Muscle layer of colon (tissue), 2 donors: Measurements from ENCODE around the gene UQCRQ.

Experiments used
- H3K27ac ChIP-seq: one replicate; pipeline ENCODE4 v1.7.0; 2013; ENCODE audit warnings: low read depth, mild to moderate bottlenecking, low read length, moderate library complexity
- H3K27me3 ChIP-seq, 2 donors: one replicate each; pipeline ENCODE4 v1.7.0; 2013; ENCODE audit warnings: low read length in 2 of 2, mild to moderate bottlenecking in 2 of 2; ENCODE audit not compliant: insufficient read depth in 2 of 2, control insufficient read depth in 1 of 2
- H3K36me3 ChIP-seq: one replicate; pipeline ENCODE4 v1.7.0; 2013; ENCODE audit warnings: mild to moderate bottlenecking, low read length; ENCODE audit not compliant: insufficient read depth
- H3K4me1 ChIP-seq: one replicate; pipeline ENCODE4 v1.7.0; 2013; ENCODE audit warnings: mild to moderate bottlenecking, low read length; ENCODE audit not compliant: insufficient read depth
- H3K4me3 ChIP-seq, 2 donors: one replicate each; pipeline ENCODE4 v1.7.0; 2013; ENCODE audit warnings: low read length in 2 of 2, low read depth in 1 of 2, mild to moderate bottlenecking in 1 of 2, moderate library complexity in 1 of 2
- H3K9ac ChIP-seq: one replicate; pipeline ENCODE4 v1.7.0; 2013; ENCODE audit warnings: low read length
- H3K9me3 ChIP-seq: one replicate; pipeline ENCODE4 v1.7.0; 2013; ENCODE audit warnings: mild to moderate bottlenecking, low read length
- donor health status: abdominal sarcoma.
- donor health status: Adenocarcinoma of cecum.

The UQCRQ gene

GRCh38 chr5:132825834-132826391 lies 40.5 kb upstream of the UQCRQ start:
- Histone ChIP-seq H3K9me3 (no peaks in the 10 kb centered on the region), H3K9ac (no peak overlapping the region), H3K27me3 (peaks cover 4 to 23% of the 10 kb centered on the region in 2 donors), H3K4me1 (peaks cover 4% of the 10 kb centered on the region), H3K4me3 (no peak overlapping the region), H3K36me3 (no peaks in the 10 kb centered on the region), H3K27ac (no peak overlapping the region)

DNA sequence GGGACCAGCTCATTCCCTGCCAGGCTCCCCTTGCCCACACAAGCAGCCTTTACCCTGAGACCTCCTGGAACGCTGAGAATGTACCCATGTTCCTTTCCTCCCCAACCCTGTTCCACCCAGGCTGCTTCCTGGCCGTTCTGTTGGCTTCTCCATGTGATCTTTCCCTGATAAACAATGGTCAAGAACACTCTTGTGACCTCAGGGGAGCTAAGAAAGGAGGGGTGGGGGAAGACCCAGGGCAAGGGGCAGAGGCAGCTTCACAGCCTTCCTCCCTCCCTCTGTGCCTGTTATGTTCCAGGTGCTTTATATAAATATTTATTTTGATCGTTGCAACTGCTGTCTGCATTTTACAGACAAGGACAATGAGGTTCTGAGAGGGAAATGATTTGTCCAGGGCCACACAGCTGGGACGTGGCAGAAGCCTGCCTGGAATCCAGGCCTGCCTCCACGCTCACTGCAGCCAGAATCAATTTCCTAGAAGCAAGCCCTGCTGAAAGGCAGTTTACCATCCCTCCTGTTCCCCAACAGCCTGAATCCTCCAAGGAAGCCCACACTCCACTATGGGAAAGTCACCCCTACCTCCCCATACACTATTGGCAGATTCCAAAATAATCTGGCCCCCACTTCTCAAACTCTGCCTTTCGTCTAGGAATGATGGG lies 39.9 kb upstream of the UQCRQ start:
- Histone ChIP-seq H3K27me3 (peaks cover 0 to 23% of the 10 kb centered on the region in 2 donors), H3K4me1 (peaks cover 9% of the 10 kb centered on the region), H3K27ac (no peak overlapping the region), H3K9ac (no peak overlapping the region), H3K36me3 (no peaks in the 10 kb centered on the region), H3K4me3 (no peak overlapping the region), H3K9me3 (no peaks in the 10 kb centered on the region)

- Histone ChIP-seq H3K27ac (no peak overlapping the region), H3K27me3 (peaks cover 0 to 20% of the 10 kb centered on the region in 2 donors)
Observed at GRCh38 chr5:132827943-132828673, 38.3 kb upstream of the UQCRQ start.

GRCh38 chr5:132828846-132829494 lies 37.5 kb upstream of the UQCRQ start:
- Histone ChIP-seq H3K27ac (no peak overlapping the region), H3K4me1 (peaks cover 5% of the 10 kb centered on the region), H3K4me3 (peak overlapping the region in 1 of 2 donors; percentile 59), H3K27me3 (peaks cover 0 to 16% of the 10 kb centered on the region in 2 donors), H3K9me3 (no peaks in the 10 kb centered on the region), H3K36me3 (no peaks in the 10 kb centered on the region), H3K9ac (no peak overlapping the region)

More at GRCh38 chr5:132827943-132828673, 38.3 kb upstream of the UQCRQ start:
- Histone ChIP-seq H3K9me3 (no peaks in the 10 kb centered on the region), H3K36me3 (no peaks in the 10 kb centered on the region), H3K4me1 (peaks cover 5% of the 10 kb centered on the region), H3K9ac (no peak overlapping the region), H3K4me3 (no peak overlapping the region)

GRCh38 chr5:132829742-132830435 lies 36.6 kb upstream of the UQCRQ start:
- Histone ChIP-seq H3K36me3 (no peaks in the 10 kb centered on the region), H3K9ac (no peak overlapping the region), H3K4me3 (peak overlapping the region; percentile 59 to 90), H3K9me3 (no peaks in the 10 kb centered on the region), H3K27me3 (peaks cover 0 to 16% of the 10 kb centered on the region in 2 donors), H3K27ac (no peak overlapping the region), H3K4me1 (peaks cover 5% of the 10 kb centered on the region)

DNA sequence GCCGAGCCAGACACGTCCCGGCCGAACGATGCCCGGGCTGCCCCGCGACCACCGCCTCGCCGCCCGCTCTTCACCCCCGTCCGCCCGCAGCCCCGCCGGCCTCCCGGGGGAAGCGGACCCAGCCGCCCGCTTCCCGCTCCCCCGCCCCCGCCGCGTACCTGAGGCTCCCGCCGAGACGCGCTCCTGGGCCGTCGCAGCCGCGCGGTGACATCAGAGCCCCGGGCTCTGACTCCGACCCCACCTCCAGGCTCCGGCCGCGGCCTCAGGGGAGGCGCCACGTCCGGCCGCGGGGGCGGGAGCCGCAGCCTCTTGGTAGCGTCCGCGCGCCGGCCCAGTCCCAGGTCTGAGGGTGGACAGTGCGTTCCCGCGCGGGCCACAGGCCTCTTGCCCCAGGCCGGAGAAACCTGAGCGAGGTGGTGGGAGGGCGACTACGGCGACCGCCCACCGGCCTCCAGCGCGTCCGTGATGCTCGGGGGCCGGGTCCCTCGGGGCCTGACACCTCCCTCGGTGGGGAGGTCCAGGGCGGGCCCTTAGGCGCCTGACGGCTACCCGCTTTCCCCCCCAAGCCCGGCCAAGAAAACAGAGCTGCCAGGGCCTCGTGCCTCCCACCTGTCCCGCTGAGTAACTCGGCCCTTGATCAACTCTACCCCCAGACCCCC lies 35.9 kb upstream of the UQCRQ start, which contains the start of gene SHROOM1:
TSS of gene SHROOM1 (minus strand) at position 212 of the 659 bp plus-strand sequence. CDS start 4,507 bp downstream, outside the sequence.
- H3K9ac ChIP-seq = no peak within 1 kb of the TSS
- H3K36me3 ChIP-seq = no peaks in the 10 kb centered on the region
- H3K9me3 ChIP-seq = no peaks in the 10 kb centered on the region
- no peak within 1 kb of the TSS for H3K27ac ChIP-seq
- peaks cover 0 to 16% of the 10 kb centered on the region in 2 donors for H3K27me3 ChIP-seq
- peaks cover 5% of the 10 kb centered on the region for H3K4me1 ChIP-seq
- peak within 1 kb of the TSS; percentile 59 to 90 for H3K4me3 ChIP-seq

DNA sequence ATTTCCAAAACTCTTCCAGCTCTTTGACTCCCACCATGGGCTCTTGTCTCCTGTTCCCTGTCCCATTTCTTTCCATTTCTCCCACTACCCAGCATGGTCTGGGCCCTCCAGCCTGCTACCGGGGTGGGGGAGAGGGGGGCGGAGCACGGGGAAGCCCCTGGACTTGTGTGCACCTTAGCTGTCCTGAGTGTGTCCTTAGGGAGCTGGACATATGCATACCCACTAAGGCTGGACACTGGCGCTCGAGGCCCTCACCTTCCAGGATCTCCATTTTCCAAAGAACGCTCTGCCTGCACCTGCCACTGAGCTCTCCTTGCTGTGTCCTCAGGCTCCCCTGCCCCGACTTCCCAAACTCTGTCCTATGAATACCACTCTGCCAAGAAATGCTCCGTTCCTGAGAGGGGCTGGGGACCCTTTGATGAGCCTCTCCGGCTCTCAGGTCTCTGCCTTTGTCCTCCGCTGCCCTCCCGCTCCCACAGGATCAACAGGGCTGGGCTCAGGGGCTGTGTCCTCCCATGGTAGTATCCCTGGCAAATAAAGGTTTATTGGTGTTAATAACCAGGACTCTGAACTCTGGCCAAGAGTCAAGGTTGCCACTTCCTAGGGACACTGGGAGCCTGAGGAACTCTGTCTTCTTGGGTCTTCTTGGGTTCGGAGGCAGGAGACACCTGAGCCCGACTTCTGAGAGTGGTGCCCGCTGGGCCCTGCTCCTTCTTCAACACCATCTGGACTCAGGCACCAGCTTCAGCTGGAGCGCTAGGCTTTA lies 35.2 kb upstream of the UQCRQ start:
- Histone ChIP-seq H3K4me1 (peaks cover 5% of the 10 kb centered on the region), H3K9me3 (no peaks in the 10 kb centered on the region), H3K4me3 (peak overlapping the region; percentile 59 to 90), H3K9ac (no peak overlapping the region), H3K36me3 (no peaks in the 10 kb centered on the region), H3K27ac (no peak overlapping the region), H3K27me3 (peaks cover 0 to 11% of the 10 kb centered on the region in 2 donors)

- H3K27me3 ChIP-seq = peaks cover 0 to 5% of the 10 kb centered on the region in 2 donors
- H3K4me3 ChIP-seq = no peak overlapping the region
- no peaks in the 10 kb centered on the region for H3K9me3 ChIP-seq
- no peaks in the 10 kb centered on the region for H3K36me3 ChIP-seq
- peaks cover 5% of the 10 kb centered on the region for H3K4me1 ChIP-seq
- H3K9ac ChIP-seq = no peak overlapping the region
- H3K27ac ChIP-seq = no peak overlapping the region
Observed at GRCh38 chr5:132832612-132833011, 33.8 kb upstream of the UQCRQ start.

GRCh38 chr5:132834057-132834456 lies 32.4 kb upstream of the UQCRQ start:
- Histone ChIP-seq H3K27ac (no peak overlapping the region), H3K9ac (no peak overlapping the region), H3K4me3 (no peak overlapping the region), H3K36me3 (no peaks in the 10 kb centered on the region), H3K9me3 (no peaks in the 10 kb centered on the region), H3K27me3 (peaks cover 0 to 1% of the 10 kb centered on the region in 2 donors), H3K4me1 (peaks cover 5% of the 10 kb centered on the region)

DNA sequence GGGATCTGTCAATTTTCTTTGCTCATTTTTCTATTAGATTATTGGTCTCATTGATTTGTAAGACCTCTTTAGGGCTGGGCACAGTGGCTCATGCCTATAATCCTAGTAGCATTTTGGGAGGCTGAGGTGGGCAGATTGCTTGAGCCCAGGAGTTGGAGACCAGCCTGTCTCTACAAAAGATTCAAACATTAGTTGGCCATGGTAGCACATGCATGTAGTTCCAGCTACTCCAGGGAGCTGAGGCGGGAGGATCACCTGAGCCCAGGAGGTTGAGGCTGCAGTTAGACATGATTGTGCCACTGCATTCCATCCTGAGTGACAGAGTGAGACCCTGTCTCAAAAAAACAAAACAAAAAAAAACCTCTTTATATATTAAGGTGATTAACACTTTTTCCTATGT lies 29.6 kb upstream of the UQCRQ start:
- peaks cover 7% of the 10 kb centered on the region for H3K4me1 ChIP-seq
- H3K27me3 ChIP-seq = no peaks in the 10 kb centered on the region
- H3K4me3 ChIP-seq = no peak overlapping the region
- no peaks in the 10 kb centered on the region for H3K36me3 ChIP-seq
- no peak overlapping the region for H3K9ac ChIP-seq
- H3K9me3 ChIP-seq = no peaks in the 10 kb centered on the region
- no peak overlapping the region for H3K27ac ChIP-seq
